GM12864 (cell line): ENCODE results near the gene PLXNB2.
A peak's percentile ranks its signal among the peaks of the same experiment; 100 is the strongest.

Source experiments
- DNase-seq: peaks from one replicate; pipeline ENCODE4 v3.0.0-alpha.2; 2011; ENCODE audit warnings: low read depth
- H3K4me3 ChIP-seq: 2 replicates; pipeline ENCODE4 v1.5.1; 2011; ENCODE audit warnings: mild to moderate bottlenecking, low read depth, low read length, control low read depth
- CTCF ChIP-seq: IDR thresholded peaks from 2 replicates; pipeline ENCODE4 v1.5.1; 2011; ENCODE audit warnings: low read depth, mild to moderate bottlenecking, moderate library complexity, low read length, control low read depth, inconsistent platforms; ENCODE audit errors: missing control alignments

The PLXNB2 gene

DNA sequence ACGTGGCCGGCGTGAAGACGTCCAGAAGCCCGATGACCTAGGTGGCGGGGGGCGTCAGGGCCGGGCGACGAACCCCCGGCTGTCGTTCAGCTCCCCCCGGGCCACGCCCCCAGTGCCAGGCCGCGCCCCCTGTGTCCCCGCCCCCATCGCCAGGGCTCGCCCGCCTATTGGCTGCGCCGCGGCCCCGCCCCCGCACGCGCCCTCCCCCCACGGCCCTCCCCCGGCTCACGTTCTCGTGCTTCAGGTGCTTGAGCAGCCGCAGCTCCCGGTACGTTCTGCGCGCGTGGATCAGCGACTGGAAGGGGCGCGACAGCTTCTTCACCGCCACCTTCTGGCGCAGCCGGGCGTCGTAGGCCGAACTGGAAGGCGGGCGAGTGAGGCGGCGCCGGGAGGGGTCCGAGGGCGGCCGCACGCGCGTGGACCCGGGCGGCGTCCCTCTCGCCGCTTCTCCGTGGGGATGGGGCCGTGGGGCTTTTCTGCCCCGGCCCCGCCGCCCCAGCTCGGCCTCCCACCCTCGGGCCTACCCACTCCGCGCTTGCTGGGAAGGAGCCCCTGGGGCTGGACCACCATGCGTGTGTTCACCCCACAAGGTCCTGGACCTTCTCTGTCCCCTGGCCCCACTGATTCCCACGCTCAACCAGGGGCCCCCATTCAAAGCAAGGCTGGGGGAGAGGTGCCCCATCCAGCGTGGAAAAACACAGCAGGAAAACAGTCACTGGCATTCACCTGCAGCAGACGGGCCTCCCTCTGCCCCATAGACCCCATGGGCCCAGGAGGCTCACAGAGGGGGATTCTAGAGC lies 39.7 kb downstream of the PLXNB2 start:
- TF ChIP-seq CTCF = peak; percentile 10
- H3K4me3 ChIP-seq = no peak overlapping the region
- no peak for DNase-seq

DNA sequence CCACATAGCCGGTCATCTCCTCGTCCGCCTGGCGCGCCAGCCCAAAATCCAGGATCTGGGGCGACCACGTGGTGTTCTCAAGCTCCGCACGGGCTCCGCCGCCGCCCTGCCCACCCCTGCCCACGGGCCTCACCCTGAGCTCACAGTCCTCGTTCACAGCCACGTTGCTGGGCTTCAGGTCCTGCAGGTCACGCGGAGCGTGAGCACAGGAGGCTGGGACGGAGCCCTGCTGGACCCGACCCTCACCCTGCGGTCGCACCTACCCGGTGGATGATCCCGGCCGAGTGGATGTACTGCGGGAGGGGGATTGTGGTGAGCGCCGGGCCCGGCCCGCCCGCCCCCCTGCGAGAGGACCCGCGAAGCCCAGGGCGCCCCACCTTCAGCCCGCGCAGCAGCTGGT lies 40.5 kb downstream of the PLXNB2 start:
- TF ChIP-seq CTCF = no peak
- no peak overlapping the region for H3K4me3 ChIP-seq
- no peak for DNase-seq

DNA sequence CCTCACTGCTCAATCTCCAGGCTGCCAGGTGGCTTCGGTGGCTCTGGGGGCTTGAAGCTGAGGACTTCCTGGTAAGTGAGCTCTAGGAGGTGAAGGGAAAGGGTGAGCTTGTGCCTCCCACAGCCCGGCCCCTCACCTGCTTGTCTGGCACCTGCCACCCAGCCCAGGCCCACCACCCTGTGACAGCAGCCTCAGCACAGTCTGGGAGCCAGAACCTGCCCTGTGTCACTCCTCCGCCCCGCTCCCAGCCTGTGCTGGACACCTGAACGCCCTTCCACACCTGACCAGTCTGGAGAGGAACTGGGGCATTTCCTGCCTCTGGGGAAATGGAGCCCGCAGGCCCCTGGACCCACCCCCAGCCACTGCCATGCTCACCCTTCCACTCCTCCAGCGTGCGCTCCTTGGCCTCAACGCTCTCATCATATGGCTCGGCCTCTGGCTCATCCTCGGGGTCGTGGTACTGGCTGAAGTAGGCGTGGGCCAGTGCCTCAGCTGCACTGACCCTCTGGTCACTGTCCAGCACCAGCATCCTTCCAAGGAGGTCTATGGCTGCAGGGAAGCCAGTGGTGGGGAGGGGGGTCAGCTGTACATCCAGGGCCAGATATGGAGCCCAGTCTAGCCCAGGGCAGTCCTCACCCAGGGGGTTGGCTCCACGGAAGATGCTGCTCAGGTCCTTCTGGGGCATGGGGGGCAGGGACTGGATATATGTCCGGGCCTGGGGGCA lies 42.3 kb downstream of the PLXNB2 start:
- no peak for TF ChIP-seq CTCF
- no peak overlapping the region for H3K4me3 ChIP-seq
- no peak for DNase-seq

GRCh38 chr22:50264104-50264745 lies 43.2 kb downstream of the PLXNB2 start:
- no peak for TF ChIP-seq CTCF
- H3K4me3 ChIP-seq = no peak overlapping the region

GRCh38 chr22:50262973-50263617 lies 44.4 kb downstream of the PLXNB2 start:
- no peak for DNase-seq
- TF ChIP-seq CTCF = no peak
- H3K4me3 ChIP-seq = no peak overlapping the region

More at GRCh38 chr22:50264104-50264745, 43.2 kb downstream of the PLXNB2 start:
- DNase-seq = no peak

GRCh38 chr22:50262460-50262911 lies 45.0 kb downstream of the PLXNB2 start:
- no peak for DNase-seq
- no peak overlapping the region for H3K4me3 ChIP-seq
- TF ChIP-seq CTCF = no peak
